Neural progenitor cell (in vitro differentiated cells): ENCODE results near the gene SEMA5B. TPM values are rescaled to one million over a fixed set of nuclear protein-coding genes. Genes with fewer than 3 reads are reported as not detected.

ENCODE experiments used
- DNase-seq: peaks from one replicate; pipeline ENCODE4 v3.0.0-alpha.2; 2016; ENCODE audit warnings: low spot score
- H2AFZ ChIP-seq: fragments of 200-600 bp; sonication (generic); replicated peaks from 2 replicates; pipeline ENCODE4 v1.6.1; 2016; ENCODE audit warnings: antibody characterized with exemption
- H3F3A ChIP-seq: fragments of 200-600 bp; sonication (generic); 2 replicates; pipeline ENCODE4 v1.6.1; 2016; ENCODE audit warnings: antibody characterized with exemption, low read depth
- H3K27ac ChIP-seq: fragments of 200-600 bp; sonication (generic); 2 replicates; pipeline ENCODE4 v1.5.1; 2016; ENCODE audit warnings: mild to moderate bottlenecking
- H3K27me3 ChIP-seq: fragments of 200-600 bp; sonication (generic); 2 replicates; pipeline ENCODE4 v1.6.1; 2016; ENCODE audit warnings: mild to moderate bottlenecking, moderate library complexity
- H3K36me3 ChIP-seq: fragments of 200-600 bp; sonication (generic); 2 replicates; pipeline ENCODE4 v1.5.1; 2016
- H3K4me1 ChIP-seq: fragments of 200-600 bp; sonication (generic); 2 replicates; pipeline ENCODE4 v1.6.1; 2016; ENCODE audit warnings: mixed run types
- H3K4me2 ChIP-seq: fragments of 200-600 bp; sonication (generic); 2 replicates; pipeline ENCODE4 v1.6.1; 2016
- H3K4me3 ChIP-seq: fragments of 200-600 bp; sonication (generic); 2 replicates; pipeline ENCODE4 v1.5.1; 2016
- H3K79me2 ChIP-seq: fragments of 200-600 bp; sonication (generic); 2 replicates; pipeline ENCODE4 v1.6.1; 2016; ENCODE audit warnings: low read depth
- H3K9ac ChIP-seq: fragments of 200-600 bp; sonication (generic); 2 replicates; pipeline ENCODE4 v1.6.1; 2016
- H3K9me3 ChIP-seq: fragments of 200-600 bp; sonication (generic); 2 replicates; pipeline ENCODE4 v1.5.1; 2016; ENCODE audit warnings: low read depth
- H4K20me1 ChIP-seq: fragments of 200-600 bp; sonication (generic); 2 replicates; pipeline ENCODE4 v1.6.1; 2016; ENCODE audit warnings: low read depth
- H3K27ac Mint-ChIP-seq: 3 replicates; pipeline ENCODE4 v1.8.0; 2021; ENCODE audit warnings: mixed read lengths
- H3K27me3 Mint-ChIP-seq: 2 replicates; pipeline ENCODE4 v1.8.0; 2022; ENCODE audit warnings: low read depth, mild to moderate bottlenecking, inconsistent platforms, moderate library complexity, mixed read lengths; ENCODE audit not compliant: insufficient read depth
- H3K36me3 Mint-ChIP-seq: 3 replicates; pipeline ENCODE4 v1.8.0; 2021; ENCODE audit warnings: mixed read lengths
- H3K4me1 Mint-ChIP-seq: 3 replicates; pipeline ENCODE4 v1.8.0; 2021; ENCODE audit warnings: mixed read lengths
- H3K4me3 Mint-ChIP-seq: 3 replicates; pipeline ENCODE4 v1.8.0; 2021; ENCODE audit warnings: mild to moderate bottlenecking, moderate library complexity, mixed read lengths
- H3K9me3 Mint-ChIP-seq: 3 replicates; pipeline ENCODE4 v1.8.0; 2020; ENCODE audit warnings: mixed read lengths
- CTCF ChIP-seq: fragments of 200-600 bp; sonication (generic); IDR thresholded peaks from 2 replicates; pipeline ENCODE4 v1.5.1; 2017; ENCODE audit warnings: antibody characterized with exemption, mild to moderate bottlenecking
- EZH2 ChIP-seq: fragments of 200-600 bp; sonication (generic); IDR thresholded peaks from 2 replicates; pipeline ENCODE4 v1.6.1; 2017; ENCODE audit warnings: antibody characterized with exemption, mild to moderate bottlenecking, moderate library complexity
- EZH2phosphoT487 ChIP-seq: fragments of 200-600 bp; sonication (generic); IDR thresholded peaks from 2 replicates; pipeline ENCODE4 v1.6.1; 2017; ENCODE audit warnings: antibody characterized with exemption
- total RNA-seq: library from RNA; depleted of rRNA; stranded (reverse); fragments of >200 nt; gene quantifications from 2 replicates; pipeline ENCODE4 v1.2.3, GENCODE V29; 2015; ENCODE audit warnings: low replicate concordance

The SEMA5B gene
- total RNA-seq, 1 donor from 2014 or later: 10.1 TPM

- H3K36me3 Mint-ChIP-seq: no peaks in the 10 kb centered on the region
- peaks cover 16% of the 10 kb centered on the region for H4K20me1 ChIP-seq
- DNase-seq: no peak
- no peaks in the 10 kb centered on the region for H3K36me3 ChIP-seq
- no peak overlapping the region for H3K4me3 Mint-ChIP-seq
- no peak overlapping the region for H3K4me3 ChIP-seq
- TF ChIP-seq EZH2 (no peak), CTCF (no peak), EZH2phosphoT487 (no peak)
- H3K9ac ChIP-seq: no peak overlapping the region
- no peak overlapping the region for H3K27ac ChIP-seq
- H3K9me3 Mint-ChIP-seq: no peaks in the 10 kb centered on the region
- H3K4me1 Mint-ChIP-seq: peaks cover 43% of the 10 kb centered on the region
- peaks cover 13% of the 10 kb centered on the region for H3K79me2 ChIP-seq
- H3K27me3 ChIP-seq: peaks cover 24% of the 10 kb centered on the region
- no peak overlapping the region for H3K4me2 ChIP-seq
- peaks cover 6% of the 10 kb centered on the region for H3F3A ChIP-seq
- H3K9me3 ChIP-seq: no peaks in the 10 kb centered on the region
- H3K27ac Mint-ChIP-seq: peak overlapping the region; percentile 68
- H2AFZ ChIP-seq: no peak overlapping the region
- no peaks in the 10 kb centered on the region for H3K27me3 Mint-ChIP-seq
- H3K4me1 ChIP-seq: peaks cover 21% of the 10 kb centered on the region
These were observed 44.0 kb upstream of the SEMA5B start for GRCh38 chr3:123071581-123071980.

GRCh38 chr3:123071146-123071545, 43.6 kb upstream of the SEMA5B start:
- peaks cover 13% of the 10 kb centered on the region for H3K79me2 ChIP-seq
- peaks cover 29% of the 10 kb centered on the region for H3K27me3 ChIP-seq
- H3K9me3 ChIP-seq: no peaks in the 10 kb centered on the region
- H3K9me3 Mint-ChIP-seq: no peaks in the 10 kb centered on the region
- TF ChIP-seq EZH2 (no peak), EZH2phosphoT487 (no peak), CTCF (peak; percentile 41)
- no peak overlapping the region for H3K4me3 ChIP-seq
- H2AFZ ChIP-seq: no peak overlapping the region
- H3K4me1 ChIP-seq: peaks cover 21% of the 10 kb centered on the region
- no peak overlapping the region for H3K4me3 Mint-ChIP-seq
- H4K20me1 ChIP-seq: peaks cover 16% of the 10 kb centered on the region
- no peaks in the 10 kb centered on the region for H3K36me3 ChIP-seq
- no peak overlapping the region for H3K27ac Mint-ChIP-seq
- no peak overlapping the region for H3K4me2 ChIP-seq
- H3K4me1 Mint-ChIP-seq: peaks cover 45% of the 10 kb centered on the region
- no peak overlapping the region for H3K27ac ChIP-seq
- peaks cover 9% of the 10 kb centered on the region for H3F3A ChIP-seq
- H3K27me3 Mint-ChIP-seq: no peaks in the 10 kb centered on the region
- peak; percentile 38 for DNase-seq
- no peaks in the 10 kb centered on the region for H3K36me3 Mint-ChIP-seq
- H3K9ac ChIP-seq: no peak overlapping the region

GRCh38 chr3:123070510-123070909, 42.9 kb upstream of the SEMA5B start:
- H3K27me3 ChIP-seq: peaks cover 34% of the 10 kb centered on the region
- H3K9me3 ChIP-seq: no peaks in the 10 kb centered on the region
- Mint-ChIP-seq H3K9me3 (no peaks in the 10 kb centered on the region), H3K4me3 (no peak overlapping the region), H3K27ac (no peak overlapping the region), H3K36me3 (no peaks in the 10 kb centered on the region), H3K4me1 (peaks cover 45% of the 10 kb centered on the region), H3K27me3 (no peaks in the 10 kb centered on the region)
- H3K4me2 ChIP-seq: no peak overlapping the region
- H3K79me2 ChIP-seq: peaks cover 13% of the 10 kb centered on the region
- H3F3A ChIP-seq: peaks cover 9% of the 10 kb centered on the region
- peaks cover 16% of the 10 kb centered on the region for H4K20me1 ChIP-seq
- no peak for DNase-seq
- no peak overlapping the region for H3K9ac ChIP-seq
- TF ChIP-seq EZH2: no peak
- no peak for TF ChIP-seq CTCF
- no peak for TF ChIP-seq EZH2phosphoT487
- no peaks in the 10 kb centered on the region for H3K36me3 ChIP-seq
- no peak overlapping the region for H2AFZ ChIP-seq
- no peak overlapping the region for H3K27ac ChIP-seq
- no peak overlapping the region for H3K4me3 ChIP-seq
- peaks cover 21% of the 10 kb centered on the region for H3K4me1 ChIP-seq
